Measurements from ENCODE around the gene ABHD6. TPM values are rescaled to one million over a fixed set of nuclear protein-coding genes. Genes with fewer than 3 reads are reported as not detected.

The ABHD6 gene
- total RNA-seq, 1 experiment from 2014 or later = 12.7 TPM

GRCh38 chr3:58215317-58216025 lies 22.1 kb upstream of the ABHD6 start:
- CTCF ChIA-PET = interaction anchor here (2.9 kb wide), 1 partner anchor 91 kb away, joined by 20 read pairs; the partner anchor contains the start of genes HTD2 and RPP14
- no peak overlapping the region for H3K4me3 ChIP-seq (replicated peaks in 1 of 2; ENCODE audit: low read depth in 1 of 2, low read length in 2 of 2)
- TF ChIP-seq EZH2 (IDR thresholded peaks at IDR 0.05) (no peak), CTCF (IDR thresholded peaks at IDR 0.05 in 2 of 3, conservative IDR thresholded peaks at IDR 0.05 in 1 of 3; ENCODE audit: borderline replicate concordance in 1 of 3, insufficient read depth in 1 of 3, low read depth in 2 of 3, low read length in 2 of 3) (no peak), REST (IDR thresholded peaks at IDR 0.05; ENCODE audit: low read depth) (no peak), EZH2phosphoT487 (IDR thresholded peaks at IDR 0.05; ENCODE audit: borderline replicate concordance) (no peak), SIN3A (IDR thresholded peaks at IDR 0.05; ENCODE audit: low read depth) (no peak), CBX3 (IDR thresholded peaks at IDR 0.05; ENCODE audit: low read depth) (no peak), EGR1 (IDR thresholded peaks at IDR 0.05; ENCODE audit: low read depth) (no peak), RAD21 (IDR thresholded peaks at IDR 0.05; ENCODE audit: low read depth) (no peak), MAX (IDR thresholded peaks at IDR 0.05) (no peak), POLR2AphosphoS5 (IDR thresholded peaks at IDR 0.05; ENCODE audit: low read depth, low read length) (no peak), FOSL1 (IDR thresholded peaks at IDR 0.05; ENCODE audit: low read depth) (no peak), CEBPB (IDR thresholded peaks at IDR 0.05; ENCODE audit: low read depth) (no peak), POLR2A (IDR thresholded peaks at IDR 0.05; ENCODE audit: borderline replicate concordance, extremely low read depth, insufficient read depth, insufficient read length) (no peak), ZFX (IDR thresholded peaks at IDR 0.05) (no peak), ZBTB33 (IDR thresholded peaks at IDR 0.05; ENCODE audit: extremely low read depth, insufficient replicate concordance, low read length) (no peak), SRF (IDR thresholded peaks at IDR 0.05; ENCODE audit: low read depth) (no peak), SP1 (IDR thresholded peaks at IDR 0.05; ENCODE audit: low read depth) (no peak), ATF3 (IDR thresholded peaks at IDR 0.05) (no peak), YY1 (IDR thresholded peaks at IDR 0.05; ENCODE audit: extremely low read depth, insufficient replicate concordance, low read depth, low read length) (no peak), JUND (IDR thresholded peaks at IDR 0.05) (no peak)
- POLR2A ChIA-PET = interaction anchor here (0.7 kb wide), 1 partner anchor 972 kb away, joined by 3 read pairs; no protein-coding TSS in a partner anchor
- intact Hi-C loops (cut with micrococcal nuclease) = no loop called here
- no peaks in the 10 kb centered on the region for H3K36me3 ChIP-seq (ENCODE audit: control insufficient read depth in 1 of 2, insufficient read depth in 2 of 2, low read length in 2 of 2)
- DNase-seq (ENCODE audit: low read depth, low spot score) (no peak), ATAC-seq (no peak)
- no TSS peak for BruUV-seq (replicated peaks)
- no peak overlapping the region for H2AFZ ChIP-seq (ENCODE audit: low read depth, low read length, poor library complexity, severe bottlenecking)
- H3K79me2 ChIP-seq (ENCODE audit: insufficient read depth, low read length) = no peaks in the 10 kb centered on the region
- H3K4me2 ChIP-seq (ENCODE audit: low read length) = no peak overlapping the region
- RAD21 ChIA-PET (ENCODE audit: low non-redundant PET in 1 of 2, low total read pairs in 2 of 2, uncharacterized antibody in 2 of 2, unreplicated experiment in 2 of 2) = no interaction called here
- H4K20me1 ChIP-seq (ENCODE audit: insufficient read depth) = no peaks in the 10 kb centered on the region
- no peak overlapping the region for H3K9ac ChIP-seq (ENCODE audit: low read length)
- H3K9me3 ChIP-seq (ENCODE audit: control insufficient read depth in 1 of 2, insufficient read depth in 1 of 2, low read depth in 1 of 2, low read length in 2 of 2) = no peaks in the 10 kb centered on the region
- peaks cover 18 to 29% of the 10 kb centered on the region in 2 experiments for H3K4me1 ChIP-seq (ENCODE audit: control insufficient read depth in 1 of 2, insufficient read depth in 2 of 2, low read length in 2 of 2)
- no peak overlapping the region for H3K27ac ChIP-seq (ENCODE audit: low read depth, low read length)
- H3K27me3 ChIP-seq (ENCODE audit: insufficient read depth, low read length) = no peaks in the 10 kb centered on the region
- H3K9me2 ChIP-seq (ENCODE audit: insufficient read depth) = no peaks in the 10 kb centered on the region
